HG02943 (cell line): ENCODE measurements around the gene GABRA1.

Source experiments
- ATAC-seq: cut with Tn5 transposase; IDR thresholded peaks from one replicate; pipeline ENCODE4 v1.9.1; 2021; ENCODE audit warnings: mild to moderate bottlenecking, low read depth, moderate library complexity; ENCODE audit not compliant: unreplicated experiment

GABRA1 gene

GRCh38 chr5:161847941-161848391, at the start of gene GABRA1:
Gene GABRA1 (plus strand): TSS chr5:161848120. CDS start chr5:161850811, 2,691 bp downstream.
- no peak for ATAC-seq

- no peak for ATAC-seq
These were observed 48.6 kb upstream of the GABRA1 start for GRCh38 chr5:161799316-161799715.

- no peak for ATAC-seq
These were observed 43.7 kb upstream of the GABRA1 start for GRCh38 chr5:161804263-161804662.

- ATAC-seq = no peak
These were observed 1.2 kb upstream of the GABRA1 start for GRCh38 chr5:161846746-161847145.

- ATAC-seq = no peak
These were observed 473 bp upstream of the GABRA1 start for GRCh38 chr5:161847447-161847846.

- no peak for ATAC-seq
These were observed 2.6 kb downstream of the GABRA1 start for GRCh38 chr5:161850491-161850890.

GRCh38 chr5:161851691-161852299, 3.9 kb downstream of the GABRA1 start:
- ATAC-seq = no peak

- ATAC-seq = no peak
These were observed 9.4 kb downstream of the GABRA1 start for GRCh38 chr5:161857358-161857757.

- no peak for ATAC-seq
These were observed 15.3 kb downstream of the GABRA1 start for GRCh38 chr5:161863259-161863658.

GRCh38 chr5:161863811-161864210, 15.9 kb downstream of the GABRA1 start:
- ATAC-seq = no peak

- ATAC-seq = no peak
These were observed 17.6 kb downstream of the GABRA1 start for GRCh38 chr5:161865510-161865909.

- ATAC-seq = no peak
These were observed 42.1 kb downstream of the GABRA1 start for GRCh38 chr5:161889971-161890370.

GRCh38 chr5:161895514-161895913, 47.6 kb downstream of the GABRA1 start:
- no peak for ATAC-seq

- ATAC-seq = no peak
These were observed 49.1 kb downstream of the GABRA1 start for GRCh38 chr5:161897033-161897432.

- ATAC-seq = no peak
These were observed 51.7 kb downstream of the GABRA1 start for GRCh38 chr5:161899590-161899989.

GRCh38 chr5:161900981-161901380, 53.1 kb downstream of the GABRA1 start:
- no peak for ATAC-seq

- ATAC-seq = no peak
These were observed 73.9 kb downstream of the GABRA1 start for GRCh38 chr5:161921781-161922180.

GRCh38 chr5:161924270-161924669, 76.3 kb downstream of the GABRA1 start:
- no peak for ATAC-seq

GRCh38 chr5:161925960-161926359, 78.0 kb downstream of the GABRA1 start:
- no peak for ATAC-seq

- ATAC-seq = no peak
These were observed 86.6 kb downstream of the GABRA1 start for GRCh38 chr5:161934486-161934885.

- ATAC-seq = no peak
These were observed 97.1 kb downstream of the GABRA1 start for GRCh38 chr5:161944974-161945373.

GRCh38 chr5:161946911-161947310, 99.0 kb downstream of the GABRA1 start:
- no peak for ATAC-seq
